Measurements from ENCODE around the gene AKAP7. TPM values are rescaled to one million over a fixed set of nuclear protein-coding genes. Genes with fewer than 3 reads are reported as not detected.
"Not testable (repeated sequence)": the region's sequence is repeated elsewhere in the genome, so short reads cannot be mapped to it uniquely, and the experiment has no call there.

AKAP7 gene
- total RNA-seq, 1 donor from 2014 or later, result 3.4 TPM

- intact Hi-C loops (cut with micrococcal nuclease), result no loop called here
- DNase-seq (ENCODE audit: low spot score), result no peak
- no peaks in the 10 kb centered on the region for H3K27me3 Mint-ChIP-seq (ENCODE audit: low read depth)
- peaks cover 50% of the 10 kb centered on the region for H3K36me3 Mint-ChIP-seq (ENCODE audit: low read depth)
- no peak overlapping the region for H3K27ac Mint-ChIP-seq
- H3K9me3 Mint-ChIP-seq, result peaks cover 20% of the 10 kb centered on the region
- H3K4me3 Mint-ChIP-seq (ENCODE audit: low read depth), result no peak overlapping the region
- peaks cover 16% of the 10 kb centered on the region for H3K4me1 Mint-ChIP-seq (ENCODE audit: low read depth)
Observed at GRCh38 chr6:131277591-131277990, 142.3 kb downstream of the AKAP7 start.

GRCh38 chr6:131281471-131282270 is 146.4 kb downstream of the AKAP7 start:
- Mint-ChIP-seq H3K27me3 (ENCODE audit: low read depth) (no peaks in the 10 kb centered on the region), H3K4me1 (ENCODE audit: low read depth) (peaks cover 16% of the 10 kb centered on the region), H3K4me3 (ENCODE audit: low read depth) (peak overlapping the region; percentile 37), H3K36me3 (ENCODE audit: low read depth) (peaks cover 32% of the 10 kb centered on the region), H3K27ac (peak overlapping the region; percentile 73), H3K9me3 (no peaks in the 10 kb centered on the region)
- intact Hi-C loops (cut with micrococcal nuclease), result loop anchor here (5.0 kb wide), 1 partner anchor 506 kb away; no protein-coding TSS in a partner anchor
- DNase-seq (ENCODE audit: low spot score), result peak; percentile 58

GRCh38 chr6:131282365-131282764 is 147.1 kb downstream of the AKAP7 start:
- Mint-ChIP-seq H3K36me3 (ENCODE audit: low read depth) (peaks cover 33% of the 10 kb centered on the region), H3K27ac (no peak overlapping the region)
- intact Hi-C loops (cut with micrococcal nuclease), result loop anchor here (5.0 kb wide), 1 partner anchor 505 kb away; no protein-coding TSS in a partner anchor

GRCh38 chr6:131283466-131284175 is 148.4 kb downstream of the AKAP7 start:
- Mint-ChIP-seq H3K9me3 (no peaks in the 10 kb centered on the region), H3K36me3 (ENCODE audit: low read depth) (peaks cover 23% of the 10 kb centered on the region), H3K4me1 (ENCODE audit: low read depth) (peaks cover 16% of the 10 kb centered on the region), H3K27me3 (ENCODE audit: low read depth) (no peaks in the 10 kb centered on the region), H3K4me3 (ENCODE audit: low read depth) (no peak overlapping the region), H3K27ac (no peak overlapping the region)
- DNase-seq (ENCODE audit: low spot score), result no peak
- intact Hi-C loops (cut with micrococcal nuclease), result loop anchor here (5.0 kb wide), 1 partner anchor 504 kb away; no protein-coding TSS in a partner anchor

More at GRCh38 chr6:131282365-131282764, 147.1 kb downstream of the AKAP7 start:
- H3K9me3 Mint-ChIP-seq, result no peaks in the 10 kb centered on the region
- DNase-seq (ENCODE audit: low spot score), result no peak
- H3K4me3 Mint-ChIP-seq (ENCODE audit: low read depth), result no peak overlapping the region
- H3K4me1 Mint-ChIP-seq (ENCODE audit: low read depth), result peaks cover 16% of the 10 kb centered on the region
- H3K27me3 Mint-ChIP-seq (ENCODE audit: low read depth), result no peaks in the 10 kb centered on the region

GRCh38 chr6:131285548-131285947 is 150.3 kb downstream of the AKAP7 start:
- H3K36me3 Mint-ChIP-seq (ENCODE audit: low read depth), result peaks cover 13% of the 10 kb centered on the region
- H3K4me1 Mint-ChIP-seq (ENCODE audit: low read depth), result peaks cover 12% of the 10 kb centered on the region
- no peak for DNase-seq (ENCODE audit: low spot score)
- no peak overlapping the region for H3K27ac Mint-ChIP-seq
- H3K27me3 Mint-ChIP-seq (ENCODE audit: low read depth), result no peaks in the 10 kb centered on the region
- intact Hi-C loops (cut with micrococcal nuclease), result no loop called here
- H3K4me3 Mint-ChIP-seq (ENCODE audit: low read depth), result no peak overlapping the region
- H3K9me3 Mint-ChIP-seq, result no peaks in the 10 kb centered on the region

- H3K27me3 Mint-ChIP-seq (ENCODE audit: low read depth), result no peaks in the 10 kb centered on the region
- H3K4me1 Mint-ChIP-seq (ENCODE audit: low read depth), result peaks cover 4% of the 10 kb centered on the region
- H3K27ac Mint-ChIP-seq, result no peak overlapping the region
- no peak for DNase-seq (ENCODE audit: low spot score)
- H3K36me3 Mint-ChIP-seq (ENCODE audit: low read depth), result peaks cover 13% of the 10 kb centered on the region
- H3K4me3 Mint-ChIP-seq (ENCODE audit: low read depth), result no peak overlapping the region
- intact Hi-C loops (cut with micrococcal nuclease), result no loop called here
- H3K9me3 Mint-ChIP-seq, result no peaks in the 10 kb centered on the region
Observed at GRCh38 chr6:131286469-131287040, 151.3 kb downstream of the AKAP7 start.

- DNase-seq (ENCODE audit: low spot score), result no peak
- Mint-ChIP-seq H3K9me3 (no peaks in the 10 kb centered on the region), H3K4me3 (ENCODE audit: low read depth) (no peak overlapping the region), H3K36me3 (ENCODE audit: low read depth) (peaks cover 7% of the 10 kb centered on the region), H3K27ac (no peak overlapping the region), H3K4me1 (ENCODE audit: low read depth) (peaks cover 1% of the 10 kb centered on the region), H3K27me3 (ENCODE audit: low read depth) (no peaks in the 10 kb centered on the region)
- intact Hi-C loops (cut with micrococcal nuclease), result no loop called here
Observed at GRCh38 chr6:131288214-131288613, 152.9 kb downstream of the AKAP7 start.

- peaks cover 1% of the 10 kb centered on the region for H3K4me1 Mint-ChIP-seq (ENCODE audit: low read depth)
- no peak overlapping the region for H3K27ac Mint-ChIP-seq
- H3K36me3 Mint-ChIP-seq (ENCODE audit: low read depth), result peaks cover 2% of the 10 kb centered on the region
- DNase-seq (ENCODE audit: low spot score), result no peak
- H3K4me3 Mint-ChIP-seq (ENCODE audit: low read depth), result no peak overlapping the region
- H3K27me3 Mint-ChIP-seq (ENCODE audit: low read depth), result no peaks in the 10 kb centered on the region
- no peaks in the 10 kb centered on the region for H3K9me3 Mint-ChIP-seq
- intact Hi-C loops (cut with micrococcal nuclease), result no loop called here
Observed at GRCh38 chr6:131290955-131291354, 155.7 kb downstream of the AKAP7 start.

GRCh38 chr6:131292145-131292938 is 157.1 kb downstream of the AKAP7 start:
- no peaks in the 10 kb centered on the region for H3K27me3 Mint-ChIP-seq (ENCODE audit: low read depth)
- no peaks in the 10 kb centered on the region for H3K36me3 Mint-ChIP-seq (ENCODE audit: low read depth)
- intact Hi-C loops (cut with micrococcal nuclease), result no loop called here
- H3K4me3 Mint-ChIP-seq (ENCODE audit: low read depth), result no peak overlapping the region
- no peak overlapping the region for H3K27ac Mint-ChIP-seq
- peaks cover 1% of the 10 kb centered on the region for H3K4me1 Mint-ChIP-seq (ENCODE audit: low read depth)
- no peaks in the 10 kb centered on the region for H3K9me3 Mint-ChIP-seq
- DNase-seq (ENCODE audit: low spot score), result no peak

- Mint-ChIP-seq H3K27ac (no peak overlapping the region), H3K4me1 (ENCODE audit: low read depth) (peaks cover 1% of the 10 kb centered on the region), H3K9me3 (no peaks in the 10 kb centered on the region), H3K4me3 (ENCODE audit: low read depth) (no peak overlapping the region), H3K36me3 (ENCODE audit: low read depth) (no peaks in the 10 kb centered on the region), H3K27me3 (ENCODE audit: low read depth) (no peaks in the 10 kb centered on the region)
- intact Hi-C loops (cut with micrococcal nuclease), result no loop called here
- no peak for DNase-seq (ENCODE audit: low spot score)
Observed at GRCh38 chr6:131293472-131293911, 158.2 kb downstream of the AKAP7 start.

GRCh38 chr6:131295081-131295480 is 159.8 kb downstream of the AKAP7 start:
- Mint-ChIP-seq H3K36me3 (ENCODE audit: low read depth) (no peaks in the 10 kb centered on the region), H3K27ac (no peak overlapping the region), H3K9me3 (no peaks in the 10 kb centered on the region), H3K27me3 (ENCODE audit: low read depth) (no peaks in the 10 kb centered on the region), H3K4me3 (ENCODE audit: low read depth) (no peak overlapping the region), H3K4me1 (ENCODE audit: low read depth) (peaks cover 1% of the 10 kb centered on the region)
- intact Hi-C loops (cut with micrococcal nuclease), result no loop called here
- no peak for DNase-seq (ENCODE audit: low spot score)

GRCh38 chr6:131300826-131301225 is 165.6 kb downstream of the AKAP7 start:
- H3K36me3 Mint-ChIP-seq (ENCODE audit: low read depth); H3K9me3 Mint-ChIP-seq; intact Hi-C loops (cut with micrococcal nuclease); H3K27ac Mint-ChIP-seq; H3K4me1 Mint-ChIP-seq (ENCODE audit: low read depth); DNase-seq (ENCODE audit: low spot score); H3K4me3 Mint-ChIP-seq (ENCODE audit: low read depth); H3K27me3 Mint-ChIP-seq (ENCODE audit: low read depth): not testable (repeated sequence)

All from activated T-helper 2 cell treated with anti-CD3 and anti-CD28 coated beads, Interferon-gamma antibody, Interleukin-2, Interleukin-4, amounts not matched to agents 10 μg/mL and 5 μg/mL and 100 μg/mL, durations not matched to agents 14 hours and 24 hours and 36 hours (primary cell).